Measurements from ENCODE around the gene B4GALNT4. TPM values are rescaled to one million over a fixed set of nuclear protein-coding genes. Genes with fewer than 3 reads are reported as not detected.

B4GALNT4 gene
- total and polyA plus RNA-seq, 2 of the 4 experiments (the other 2 are of a cell fraction) = 5.2 to 38.6 TPM

Other genes starting within 250 kb of the B4GALNT4 start
- gene SCGB1C1, start 176.4 kb upstream of the B4GALNT4 start, total RNA-seq (2012; rRNA removed) = not detected in 2 replicates
- not detected in 2 replicates for gene SCGB1C1, start 176.4 kb upstream of the B4GALNT4 start, polyA plus RNA-seq (2012; rRNA removed)
- 10.0 and 10.8 TPM in 2 replicates for gene BET1L, start 162.1 kb upstream of the B4GALNT4 start, total RNA-seq (2012; rRNA removed)
- 82.8 and 90.7 TPM in 2 replicates for gene BET1L, start 162.1 kb upstream of the B4GALNT4 start, polyA plus RNA-seq (2012; rRNA removed)
- gene RIC8A, start 161.8 kb upstream of the B4GALNT4 start, total RNA-seq (2012; rRNA removed) = 114 and 129 TPM in 2 replicates
- 188 and 193 TPM in 2 replicates for gene RIC8A, start 161.8 kb upstream of the B4GALNT4 start, polyA plus RNA-seq (2012; rRNA removed)
- 4.4 and 5.4 TPM in 2 replicates for gene SIRT3, start 133.2 kb upstream of the B4GALNT4 start, total RNA-seq (2012; rRNA removed)
- 14.9 and 18.6 TPM in 2 replicates for gene SIRT3, start 133.2 kb upstream of the B4GALNT4 start, polyA plus RNA-seq (2012; rRNA removed)
- 217 and 232 TPM in 2 replicates for gene PSMD13, start 132.5 kb upstream of the B4GALNT4 start, total RNA-seq (2012; rRNA removed)
- gene PSMD13, start 132.5 kb upstream of the B4GALNT4 start, polyA plus RNA-seq (2012; rRNA removed) = 177 and 185 TPM in 2 replicates
- gene NLRP6, start 91.1 kb upstream of the B4GALNT4 start, total RNA-seq (2012; rRNA removed) = not detected in 2 replicates
- gene NLRP6, start 91.1 kb upstream of the B4GALNT4 start, polyA plus RNA-seq (2012; rRNA removed) = not detected in 2 replicates
- gene PGGHG, start 80.4 kb upstream of the B4GALNT4 start, total RNA-seq (2012; rRNA removed) = 1.4 and 1.8 TPM in 2 replicates
- gene PGGHG, start 80.4 kb upstream of the B4GALNT4 start, polyA plus RNA-seq (2012; rRNA removed) = 16.2 and 17.0 TPM in 2 replicates
- gene IFITM5, start 70.0 kb upstream of the B4GALNT4 start, total RNA-seq (2012; rRNA removed) = not detected in 2 replicates
- not detected in 2 replicates for gene IFITM5, start 70.0 kb upstream of the B4GALNT4 start, polyA plus RNA-seq (2012; rRNA removed)
- 26.4 and 31.2 TPM in 2 replicates for gene IFITM2, start 61.7 kb upstream of the B4GALNT4 start, total RNA-seq (2012; rRNA removed)
- gene IFITM2, start 61.7 kb upstream of the B4GALNT4 start, polyA plus RNA-seq (2012; rRNA removed) = 564 and 600 TPM in 2 replicates
- gene IFITM1, start 55.5 kb upstream of the B4GALNT4 start, total RNA-seq (2012; rRNA removed) = 14.4 and 24.2 TPM in 2 replicates
- 67.5 and 68.9 TPM in 2 replicates for gene IFITM1, start 55.5 kb upstream of the B4GALNT4 start, polyA plus RNA-seq (2012; rRNA removed)
- gene IFITM3, start 48.6 kb upstream of the B4GALNT4 start, total RNA-seq (2012; rRNA removed) = 40.9 and 52.5 TPM in 2 replicates
- 906 and 1,008 TPM in 2 replicates for gene IFITM3, start 48.6 kb upstream of the B4GALNT4 start, polyA plus RNA-seq (2012; rRNA removed)
- gene PKP3, start 24.7 kb downstream of the B4GALNT4 start, total RNA-seq (2012; rRNA removed) = 1.4 and 2.2 TPM in 2 replicates
- 1.5 and 2.6 TPM in 2 replicates for gene PKP3, start 24.7 kb downstream of the B4GALNT4 start, polyA plus RNA-seq (2012; rRNA removed)
- 9.4 and 10.9 TPM in 2 replicates for gene SIGIRR, start 45.5 kb downstream of the B4GALNT4 start, total RNA-seq (2012; rRNA removed)
- 27.6 and 33.8 TPM in 2 replicates for gene SIGIRR, start 45.5 kb downstream of the B4GALNT4 start, polyA plus RNA-seq (2012; rRNA removed)
- gene ANO9, start 72.5 kb downstream of the B4GALNT4 start, total RNA-seq (2012; rRNA removed) = not detected in 2 replicates
- not detected in 2 replicates for gene ANO9, start 72.5 kb downstream of the B4GALNT4 start, polyA plus RNA-seq (2012; rRNA removed)
- gene PTDSS2, start 80.8 kb downstream of the B4GALNT4 start, total RNA-seq (2012; rRNA removed) = 21.4 and 23.5 TPM in 2 replicates
- 26.6 and 29.8 TPM in 2 replicates for gene PTDSS2, start 80.8 kb downstream of the B4GALNT4 start, polyA plus RNA-seq (2012; rRNA removed)
- gene RNH1, start 137.7 kb downstream of the B4GALNT4 start, total RNA-seq (2012; rRNA removed) = 138 and 143 TPM in 2 replicates
- 238 and 247 TPM in 2 replicates for gene RNH1, start 137.7 kb downstream of the B4GALNT4 start, polyA plus RNA-seq (2012; rRNA removed)
- gene HRAS, start 166.1 kb downstream of the B4GALNT4 start, total RNA-seq (2012; rRNA removed) = 99.4 and 108 TPM in 2 replicates
- 123 and 154 TPM in 2 replicates for gene HRAS, start 166.1 kb downstream of the B4GALNT4 start, polyA plus RNA-seq (2012; rRNA removed)
- gene LRRC56, start 168.0 kb downstream of the B4GALNT4 start, total RNA-seq (2012; rRNA removed) = 0.28 and 0.36 TPM in 2 replicates
- 1.3 and 1.7 TPM in 2 replicates for gene LRRC56, start 168.0 kb downstream of the B4GALNT4 start, polyA plus RNA-seq (2012; rRNA removed)
- gene LMNTD2, start 191.2 kb downstream of the B4GALNT4 start, total RNA-seq (2012; rRNA removed) = 0.18 and 0.28 TPM in 2 replicates
- 1.3 and 2.5 TPM in 2 replicates for gene LMNTD2, start 191.2 kb downstream of the B4GALNT4 start, polyA plus RNA-seq (2012; rRNA removed)
- 6.8 and 6.9 TPM in 2 replicates for gene RASSF7, start 191.5 kb downstream of the B4GALNT4 start, total RNA-seq (2012; rRNA removed)
- gene RASSF7, start 191.5 kb downstream of the B4GALNT4 start, polyA plus RNA-seq (2012; rRNA removed) = 18.5 and 24.2 TPM in 2 replicates
- gene PHRF1, start 207.0 kb downstream of the B4GALNT4 start, total RNA-seq (2012; rRNA removed) = 10.9 and 12.2 TPM in 2 replicates
- gene PHRF1, start 207.0 kb downstream of the B4GALNT4 start, polyA plus RNA-seq (2012; rRNA removed) = 17.5 and 23.0 TPM in 2 replicates
- gene IRF7, start 246.5 kb downstream of the B4GALNT4 start, total RNA-seq (2012; rRNA removed) = 1.4 and 1.6 TPM in 2 replicates
- gene IRF7, start 246.5 kb downstream of the B4GALNT4 start, polyA plus RNA-seq (2012; rRNA removed) = 4.5 and 5.8 TPM in 2 replicates